ENCODE measurements around the gene RYR2. TPM values are rescaled to one million over a fixed set of nuclear protein-coding genes. Genes with fewer than 3 reads are reported as not detected.

RYR2 gene
- total and polyA plus RNA-seq, 2 experiments from 2014 or later = not detected

- Histone ChIP-seq H3K27ac (no peak overlapping the region), H3K4me3 (no peak overlapping the region), H3K79me2 (ENCODE audit: insufficient read depth) (no peaks in the 10 kb centered on the region), H3K4me2 (ENCODE audit: unreplicated experiment) (no peak overlapping the region), H3K36me3 (ENCODE audit: low read depth) (no peaks in the 10 kb centered on the region), H2AFZ (no peak overlapping the region), H3K9me2 (ENCODE audit: insufficient read depth) (no peaks in the 10 kb centered on the region), H3F3A (ENCODE audit: insufficient read depth) (no peaks in the 10 kb centered on the region), H3K9ac (no peak overlapping the region), H3K9me3 (ENCODE audit: low read depth) (peaks cover 1% of the 10 kb centered on the region), H3K27me3 (replicated peaks; ENCODE audit: insufficient read depth) (no peaks in the 10 kb centered on the region), H4K20me1 (ENCODE audit: insufficient read depth) (no peaks in the 10 kb centered on the region), H3K4me1 (ENCODE audit: insufficient read depth) (no peaks in the 10 kb centered on the region)
- no peak for TF ChIP-seq EZH2phosphoT487 (IDR thresholded peaks at IDR 0.05; ENCODE audit: insufficient read depth, low read depth)
- 21 to 47% methylated on average over 1 of the region's 1 CpG for WGBS, 2 experiments (ENCODE audit: low coverage in 1 of 2, low lambda C conversion rate in 2 of 2, missing lambda C conversion rate in 2 of 2)
- DNase-seq = no peak
- in situ Hi-C loops (cut with MboI) = no loop called here
These were observed 707.1 kb downstream of the RYR2 start for GRCh38 chr1:237749122-237749521.

- no peaks in the 10 kb centered on the region for H3K9me2 ChIP-seq (ENCODE audit: insufficient read depth)
- in situ Hi-C loops (cut with MboI) = no loop called here
- WGBS, 2 experiments (ENCODE audit: low coverage in 1 of 2, low lambda C conversion rate in 2 of 2, missing lambda C conversion rate in 2 of 2) = 33 to 37% methylated on average over 2 of the region's 2 CpGs
- no peaks in the 10 kb centered on the region for H3K79me2 ChIP-seq (ENCODE audit: insufficient read depth)
- H3K9ac ChIP-seq = no peak overlapping the region
- H3K9me3 ChIP-seq (ENCODE audit: low read depth) = peaks cover 5% of the 10 kb centered on the region
- no peak overlapping the region for H3K4me2 ChIP-seq (ENCODE audit: unreplicated experiment)
- TF ChIP-seq EZH2 (IDR thresholded peaks at IDR 0.05; ENCODE audit: insufficient read depth, poor library complexity, severe bottlenecking) (no peak), EZH2phosphoT487 (IDR thresholded peaks at IDR 0.05; ENCODE audit: insufficient read depth, low read depth) (no peak)
- no peak for DNase-seq
- H3K4me1 ChIP-seq (ENCODE audit: insufficient read depth) = no peaks in the 10 kb centered on the region
- no peaks in the 10 kb centered on the region for H3K27me3 ChIP-seq (replicated peaks; ENCODE audit: insufficient read depth)
- H3K36me3 ChIP-seq (ENCODE audit: low read depth) = no peaks in the 10 kb centered on the region
- no peaks in the 10 kb centered on the region for H3F3A ChIP-seq (ENCODE audit: insufficient read depth)
- no peak overlapping the region for H3K4me3 ChIP-seq
- no peak overlapping the region for H3K27ac ChIP-seq
- no peak overlapping the region for H2AFZ ChIP-seq
- no peaks in the 10 kb centered on the region for H4K20me1 ChIP-seq (ENCODE audit: insufficient read depth)
These were observed 709.1 kb downstream of the RYR2 start for GRCh38 chr1:237751090-237751489.

GRCh38 chr1:237754627-237755026 lies 712.6 kb downstream of the RYR2 start:
- in situ Hi-C loops (cut with MboI) = no loop called here
- H3K4me1 ChIP-seq (ENCODE audit: insufficient read depth) = no peaks in the 10 kb centered on the region
- peaks cover 5% of the 10 kb centered on the region for H3K9me3 ChIP-seq (ENCODE audit: low read depth)
- no peak for DNase-seq
- H3K9me2 ChIP-seq (ENCODE audit: insufficient read depth) = no peaks in the 10 kb centered on the region
- H3K36me3 ChIP-seq (ENCODE audit: low read depth) = no peaks in the 10 kb centered on the region
- H3K27ac ChIP-seq = no peak overlapping the region
- H3K9ac ChIP-seq = no peak overlapping the region
- no peaks in the 10 kb centered on the region for H4K20me1 ChIP-seq (ENCODE audit: insufficient read depth)
- 10 to 16% methylated on average over 3 of the region's 3 CpGs for WGBS, 2 experiments (ENCODE audit: low coverage in 1 of 2, low lambda C conversion rate in 2 of 2, missing lambda C conversion rate in 2 of 2)
- TF ChIP-seq EZH2phosphoT487 (IDR thresholded peaks at IDR 0.05; ENCODE audit: insufficient read depth, low read depth) (no peak), EZH2 (IDR thresholded peaks at IDR 0.05; ENCODE audit: insufficient read depth, poor library complexity, severe bottlenecking) (no peak)
- no peak overlapping the region for H3K4me2 ChIP-seq (ENCODE audit: unreplicated experiment)
- no peak overlapping the region for H3K4me3 ChIP-seq
- H2AFZ ChIP-seq = no peak overlapping the region
- H3K27me3 ChIP-seq (replicated peaks; ENCODE audit: insufficient read depth) = no peaks in the 10 kb centered on the region
- H3K79me2 ChIP-seq (ENCODE audit: insufficient read depth) = no peaks in the 10 kb centered on the region
- no peaks in the 10 kb centered on the region for H3F3A ChIP-seq (ENCODE audit: insufficient read depth)

GRCh38 chr1:237756304-237756967 lies 714.5 kb downstream of the RYR2 start:
- H3K27ac ChIP-seq = no peak overlapping the region
- no peaks in the 10 kb centered on the region for H3K36me3 ChIP-seq (ENCODE audit: low read depth)
- H3K4me1 ChIP-seq (ENCODE audit: insufficient read depth) = no peaks in the 10 kb centered on the region
- no peak overlapping the region for H3K4me3 ChIP-seq
- peaks cover 5% of the 10 kb centered on the region for H3K9me3 ChIP-seq (ENCODE audit: low read depth)
- no peak for TF ChIP-seq EZH2 (IDR thresholded peaks at IDR 0.05; ENCODE audit: insufficient read depth, poor library complexity, severe bottlenecking)
- TF ChIP-seq EZH2phosphoT487 (IDR thresholded peaks at IDR 0.05; ENCODE audit: insufficient read depth, low read depth) = no peak
- DNase-seq = no peak
- H3K4me2 ChIP-seq (ENCODE audit: unreplicated experiment) = no peak overlapping the region
- in situ Hi-C loops (cut with MboI) = no loop called here
- no peaks in the 10 kb centered on the region for H3K9me2 ChIP-seq (ENCODE audit: insufficient read depth)
- H3F3A ChIP-seq (ENCODE audit: insufficient read depth) = no peaks in the 10 kb centered on the region
- H3K79me2 ChIP-seq (ENCODE audit: insufficient read depth) = no peaks in the 10 kb centered on the region
- no peak overlapping the region for H3K9ac ChIP-seq
- no peaks in the 10 kb centered on the region for H4K20me1 ChIP-seq (ENCODE audit: insufficient read depth)
- no peaks in the 10 kb centered on the region for H3K27me3 ChIP-seq (replicated peaks; ENCODE audit: insufficient read depth)
- H2AFZ ChIP-seq = no peak overlapping the region
- WGBS, 2 experiments (ENCODE audit: low coverage in 1 of 2, low lambda C conversion rate in 2 of 2, missing lambda C conversion rate in 2 of 2) = 42 to 46% methylated on average over 12 of the region's 12 CpGs

- Histone ChIP-seq H3K79me2 (ENCODE audit: insufficient read depth) (no peaks in the 10 kb centered on the region), H4K20me1 (ENCODE audit: insufficient read depth) (no peaks in the 10 kb centered on the region), H3K27ac (no peak overlapping the region), H3K4me1 (ENCODE audit: insufficient read depth) (no peaks in the 10 kb centered on the region), H3K9me2 (ENCODE audit: insufficient read depth) (no peaks in the 10 kb centered on the region), H3K9me3 (ENCODE audit: low read depth) (peaks cover 2% of the 10 kb centered on the region), H3K27me3 (replicated peaks; ENCODE audit: insufficient read depth) (no peaks in the 10 kb centered on the region), H2AFZ (no peak overlapping the region), H3K4me2 (ENCODE audit: unreplicated experiment) (no peak overlapping the region), H3F3A (ENCODE audit: insufficient read depth) (no peaks in the 10 kb centered on the region), H3K9ac (no peak overlapping the region), H3K36me3 (ENCODE audit: low read depth) (no peaks in the 10 kb centered on the region), H3K4me3 (no peak overlapping the region)
- TF ChIP-seq EZH2phosphoT487 (IDR thresholded peaks at IDR 0.05; ENCODE audit: insufficient read depth, low read depth) = no peak
- TF ChIP-seq EZH2 (IDR thresholded peaks at IDR 0.05; ENCODE audit: insufficient read depth, poor library complexity, severe bottlenecking) = no peak
- no peak for DNase-seq
- WGBS, 2 experiments (ENCODE audit: low coverage in 1 of 2, low lambda C conversion rate in 2 of 2, missing lambda C conversion rate in 2 of 2) = 35 to 39% methylated on average over 5 of the region's 5 CpGs
- in situ Hi-C loops (cut with MboI) = no loop called here
These were observed 717.4 kb downstream of the RYR2 start for GRCh38 chr1:237759377-237759776.
